Brain microvascular endothelial cell (primary cell): Measurements from ENCODE around the gene BOC.

Experiments used
- DNase-seq: peaks from one replicate; pipeline ENCODE4 v3.0.0-alpha.2; 2020
- H3K27ac ChIP-seq: fragments of 250-450 bp; sonication (Bioruptor Pico); 2 replicates; pipeline ENCODE4 v1.5.1; 2020; ENCODE audit warnings: mild to moderate bottlenecking, moderate library complexity
- H3K27me3 ChIP-seq: fragments of 250-450 bp; sonication (Bioruptor Pico); replicated peaks from 2 replicates; pipeline ENCODE4 v1.5.1; 2020; ENCODE audit warnings: mild to moderate bottlenecking
- H3K36me3 ChIP-seq: fragments of 250-450 bp; sonication (Bioruptor Pico); replicated peaks from 2 replicates; pipeline ENCODE4 v1.5.1; 2020; ENCODE audit warnings: mild to moderate bottlenecking
- H3K4me3 ChIP-seq: 2 replicates; pipeline ENCODE4 v1.5.1; 2011; ENCODE audit warnings: low read depth, mild to moderate bottlenecking, control low read depth, low read length, moderate library complexity
- CTCF ChIP-seq: IDR thresholded peaks from 2 replicates; pipeline ENCODE4 v1.5.1; 2011; ENCODE audit warnings: low read depth, mild to moderate bottlenecking, moderate library complexity, low read length, control low read depth, inconsistent platforms; ENCODE audit errors: missing control alignments
- in situ Hi-C: cut with HindIII; loops from 2 replicates; pipeline ENCODE4 v1.10.0; 2017; ENCODE audit warnings: low sequenced_read_pairs, low pct_ligation_motif_present

The BOC gene

GRCh38 chr3:113261063-113261625 is 49.8 kb downstream of the BOC start:
- Histone ChIP-seq H3K27me3 (no peaks in the 10 kb centered on the region), H3K27ac (no peak overlapping the region), H3K4me3 (no peak overlapping the region), H3K36me3 (no peaks in the 10 kb centered on the region)
- no peak for DNase-seq
- in situ Hi-C loops = no loop called here
- TF ChIP-seq CTCF = no peak

- H3K4me3 ChIP-seq = no peak overlapping the region
- in situ Hi-C loops = no loop called here
- DNase-seq = no peak
- no peak overlapping the region for H3K27ac ChIP-seq
- H3K27me3 ChIP-seq = no peaks in the 10 kb centered on the region
- no peak for TF ChIP-seq CTCF
- no peaks in the 10 kb centered on the region for H3K36me3 ChIP-seq
These were observed 50.4 kb downstream of the BOC start for GRCh38 chr3:113261626-113262303.

GRCh38 chr3:113262304-113262665 is 50.9 kb downstream of the BOC start:
- Histone ChIP-seq H3K27me3 (no peaks in the 10 kb centered on the region), H3K4me3 (no peak overlapping the region), H3K27ac (no peak overlapping the region), H3K36me3 (no peaks in the 10 kb centered on the region)
- in situ Hi-C loops = no loop called here
- TF ChIP-seq CTCF = no peak
- DNase-seq = no peak

- DNase-seq = no peak
- Histone ChIP-seq H3K27ac (no peak overlapping the region), H3K36me3 (no peaks in the 10 kb centered on the region), H3K27me3 (no peaks in the 10 kb centered on the region), H3K4me3 (no peak overlapping the region)
- no peak for TF ChIP-seq CTCF
- in situ Hi-C loops = no loop called here
These were observed 51.7 kb downstream of the BOC start for GRCh38 chr3:113263020-113263419.

- Histone ChIP-seq H3K27me3 (no peaks in the 10 kb centered on the region), H3K36me3 (no peaks in the 10 kb centered on the region), H3K27ac (no peak overlapping the region), H3K4me3 (no peak overlapping the region)
- TF ChIP-seq CTCF = no peak
- in situ Hi-C loops = no loop called here
- no peak for DNase-seq
These were observed 52.4 kb downstream of the BOC start for GRCh38 chr3:113263778-113264177.
